ENCODE measurements around the gene ACADVL. TPM values are rescaled to one million over a fixed set of nuclear protein-coding genes. Genes with fewer than 3 reads are reported as not detected.
A peak's percentile ranks its signal among the peaks of the same experiment; 100 is the strongest.

Gene ACADVL
- total RNA-seq, 4 donors from 2014 or later: 677 to 996 (median 722) TPM

DNA sequence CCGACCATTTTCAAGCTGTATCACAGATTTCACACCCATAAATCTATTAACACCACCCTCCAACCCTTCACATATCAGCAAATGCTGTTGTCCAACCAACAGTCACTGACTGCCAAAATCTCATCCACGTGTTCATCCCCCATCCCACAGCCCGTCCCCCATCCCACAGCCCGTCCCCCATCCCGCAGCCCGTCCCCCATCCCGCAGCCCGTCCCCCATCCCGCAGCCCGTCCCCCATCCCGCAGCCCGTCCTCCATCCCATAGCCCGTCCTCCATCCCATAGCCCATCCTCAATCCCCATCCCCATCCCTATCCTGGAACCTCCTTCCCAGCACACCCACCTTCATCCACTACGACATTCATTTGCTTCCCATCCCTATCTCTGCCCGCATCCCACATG is 14.2 kb upstream of the ACADVL start:
- TF ChIP-seq, protein P1, sequence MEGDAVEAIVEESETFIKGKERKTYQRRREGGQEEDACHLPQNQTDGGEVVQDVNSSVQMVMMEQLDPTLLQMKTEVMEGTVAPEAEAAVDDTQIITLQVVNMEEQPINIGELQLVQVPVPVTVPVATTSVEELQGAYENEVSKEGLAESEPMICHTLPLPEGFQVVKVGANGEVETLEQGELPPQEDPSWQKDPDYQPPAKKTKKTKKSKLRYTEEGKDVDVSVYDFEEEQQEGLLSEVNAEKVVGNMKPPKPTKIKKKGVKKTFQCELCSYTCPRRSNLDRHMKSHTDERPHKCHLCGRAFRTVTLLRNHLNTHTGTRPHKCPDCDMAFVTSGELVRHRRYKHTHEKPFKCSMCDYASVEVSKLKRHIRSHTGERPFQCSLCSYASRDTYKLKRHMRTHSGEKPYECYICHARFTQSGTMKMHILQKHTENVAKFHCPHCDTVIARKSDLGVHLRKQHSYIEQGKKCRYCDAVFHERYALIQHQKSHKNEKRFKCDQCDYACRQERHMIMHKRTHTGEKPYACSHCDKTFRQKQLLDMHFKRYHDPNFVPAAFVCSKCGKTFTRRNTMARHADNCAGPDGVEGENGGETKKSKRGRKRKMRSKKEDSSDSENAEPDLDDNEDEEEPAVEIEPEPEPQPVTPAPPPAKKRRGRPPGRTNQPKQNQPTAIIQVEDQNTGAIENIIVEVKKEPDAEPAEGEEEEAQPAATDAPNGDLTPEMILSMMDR (IDR thresholded peaks at IDR 0.05): no peak
- DNase-seq (ENCODE audit: low spot score) (no peak), ATAC-seq (ENCODE audit: low FRiP score) (no peak)

DNA sequence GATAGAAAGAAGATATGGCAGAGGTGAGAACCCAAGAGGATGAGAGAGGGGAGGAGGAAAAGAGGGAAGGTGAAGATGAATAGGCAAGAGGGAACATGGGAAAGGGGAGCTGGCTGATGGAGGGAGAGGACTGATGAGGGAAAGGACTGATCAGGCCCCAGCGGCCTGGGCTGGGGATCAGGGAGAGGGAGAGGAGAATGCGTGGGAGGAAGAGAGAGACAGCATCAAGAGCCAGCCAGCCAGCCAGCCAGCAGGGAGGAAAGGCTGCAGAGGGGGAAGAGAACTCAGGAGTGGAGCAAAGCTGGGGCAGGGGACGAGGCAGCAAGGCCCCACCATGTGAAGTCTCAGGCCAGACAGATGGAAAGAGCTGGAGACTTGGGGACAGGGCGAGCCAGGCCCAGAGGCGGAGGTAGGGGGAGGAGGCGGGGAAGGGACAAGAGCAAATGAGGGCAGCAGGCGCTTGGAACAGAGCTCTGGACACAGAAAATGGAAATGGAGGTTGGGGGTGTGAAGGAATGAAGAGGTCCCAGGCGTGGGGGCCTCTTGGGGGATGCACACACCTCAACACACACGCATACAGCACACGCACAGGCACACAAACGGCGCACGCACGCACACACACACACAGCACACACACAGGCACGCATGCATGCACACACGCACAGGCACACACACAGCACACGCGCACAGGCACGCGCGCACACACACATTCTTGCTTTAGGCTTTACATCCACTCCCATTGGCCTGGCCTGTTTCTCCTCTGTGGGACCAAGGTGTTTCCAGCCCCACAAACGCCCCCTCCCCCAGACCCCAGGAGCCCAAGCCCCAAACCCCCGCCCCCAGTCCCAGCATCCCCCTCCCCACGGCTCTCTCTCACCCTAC is 12.4 kb upstream of the ACADVL start:
- DNase-seq (ENCODE audit: low spot score) (no peak), ATAC-seq (ENCODE audit: low FRiP score) (no peak)
- TF ChIP-seq, protein P1 (IDR thresholded peaks at IDR 0.05): no peak

DNA sequence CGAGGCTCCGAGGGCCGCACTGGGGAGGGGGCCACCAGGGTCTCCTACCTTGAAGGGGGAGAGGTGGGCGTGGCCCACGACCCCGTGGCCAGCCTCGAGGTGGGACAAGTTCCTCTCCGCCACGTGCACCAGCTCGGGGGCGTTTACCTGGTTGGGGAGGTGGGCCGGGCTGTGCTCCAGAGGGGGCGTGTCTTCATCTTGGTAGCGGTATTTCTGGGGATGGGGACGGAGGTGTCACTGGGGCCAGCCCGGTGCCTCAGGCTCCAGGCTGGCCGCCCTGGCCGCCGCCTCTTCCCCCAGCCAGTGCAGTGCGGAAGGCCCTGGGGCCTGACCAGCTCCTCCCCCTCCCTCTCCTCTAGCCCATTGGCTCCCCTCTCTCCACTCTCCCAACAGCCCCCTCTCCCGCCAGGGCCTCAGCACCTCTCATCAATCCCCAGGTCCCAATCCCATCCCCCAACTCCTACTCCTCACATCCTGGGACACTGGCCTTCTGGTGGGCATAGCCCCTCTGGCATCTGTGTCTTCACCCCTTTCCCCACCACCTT is 11.6 kb upstream of the ACADVL start:
- DNase-seq (ENCODE audit: low spot score) (no peak), ATAC-seq (ENCODE audit: low FRiP score) (no peak)
- TF ChIP-seq, protein P1 (IDR thresholded peaks at IDR 0.05): no peak

DNA sequence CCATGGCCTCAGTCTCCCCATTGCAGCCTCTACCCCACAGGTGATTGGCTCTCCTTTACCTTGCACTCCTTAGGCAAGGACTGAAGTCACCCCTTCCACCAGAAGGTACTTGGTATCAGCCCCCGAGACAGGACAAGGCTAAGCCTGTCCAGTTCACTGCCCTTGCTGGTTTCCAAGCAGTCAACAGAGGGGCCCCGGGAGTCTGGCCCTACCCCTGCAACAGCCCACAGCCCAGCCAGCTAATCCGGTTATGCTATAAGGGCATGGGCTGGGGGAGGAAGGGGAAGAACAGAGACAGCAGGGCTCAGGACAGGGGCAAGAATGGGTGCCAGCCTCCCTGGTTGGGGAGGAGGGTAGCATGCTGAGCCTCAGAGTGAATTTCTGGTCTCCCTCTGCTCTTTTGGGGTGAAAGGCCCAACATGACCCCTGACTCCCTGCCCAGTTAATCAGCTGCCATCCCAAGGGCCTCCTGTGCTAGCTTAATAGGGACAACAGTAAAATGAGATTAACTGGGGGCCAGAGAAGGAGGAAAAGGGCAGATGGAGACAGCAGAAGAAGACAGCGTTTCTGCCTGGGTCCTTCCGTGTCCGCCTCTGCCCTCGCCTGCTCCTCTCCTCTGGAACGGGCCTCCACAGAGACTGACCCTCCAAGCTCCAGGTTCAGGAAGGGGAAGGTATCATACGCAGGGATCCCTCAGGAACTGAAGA is 10.8 kb upstream of the ACADVL start:
- DNase-seq (ENCODE audit: low spot score): no peak
- no peak for ATAC-seq (ENCODE audit: low FRiP score)
- TF ChIP-seq, protein P1 (IDR thresholded peaks at IDR 0.05): no peak

DNA sequence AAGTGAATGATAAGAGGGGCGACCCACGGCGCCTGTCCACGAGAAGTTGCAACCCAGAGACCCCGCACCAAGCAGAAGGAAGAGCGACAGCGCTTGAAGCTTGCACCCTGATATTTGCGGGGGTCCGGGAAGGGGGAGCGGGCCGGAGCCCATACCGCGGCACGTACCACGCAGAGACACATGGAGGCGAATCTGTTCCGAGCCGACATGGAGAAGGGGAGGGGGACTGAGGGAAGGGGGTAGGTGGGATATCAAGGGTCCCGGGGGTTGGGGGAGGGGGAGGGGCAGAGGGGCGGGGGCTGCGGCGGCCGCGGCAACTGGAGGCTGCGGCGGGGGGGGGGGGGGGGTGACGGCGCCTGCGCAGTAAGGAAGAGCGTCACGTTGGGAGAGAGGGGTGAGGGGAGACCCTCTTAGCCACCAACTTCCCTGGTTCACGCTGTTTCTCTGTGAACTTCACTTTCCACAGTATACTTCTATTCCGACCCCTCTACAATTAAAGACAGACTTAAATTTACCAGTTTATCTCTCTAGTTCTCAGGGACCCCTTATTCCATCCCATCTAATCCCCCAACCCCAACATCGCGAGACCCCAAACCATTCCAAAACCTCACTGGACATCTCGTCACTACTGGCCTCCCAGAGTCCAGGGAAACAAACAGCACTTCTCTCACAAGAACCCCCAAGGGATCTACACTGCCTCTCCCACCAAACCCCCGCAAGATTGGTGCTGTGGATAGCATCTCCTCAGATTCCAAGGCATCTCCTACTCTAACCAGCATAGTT is 8.1 kb upstream of the ACADVL start:
- ATAC-seq (ENCODE audit: low FRiP score): no peak
- no peak for DNase-seq (ENCODE audit: low spot score)
- TF ChIP-seq, protein P1 (IDR thresholded peaks at IDR 0.05): no peak

DNA sequence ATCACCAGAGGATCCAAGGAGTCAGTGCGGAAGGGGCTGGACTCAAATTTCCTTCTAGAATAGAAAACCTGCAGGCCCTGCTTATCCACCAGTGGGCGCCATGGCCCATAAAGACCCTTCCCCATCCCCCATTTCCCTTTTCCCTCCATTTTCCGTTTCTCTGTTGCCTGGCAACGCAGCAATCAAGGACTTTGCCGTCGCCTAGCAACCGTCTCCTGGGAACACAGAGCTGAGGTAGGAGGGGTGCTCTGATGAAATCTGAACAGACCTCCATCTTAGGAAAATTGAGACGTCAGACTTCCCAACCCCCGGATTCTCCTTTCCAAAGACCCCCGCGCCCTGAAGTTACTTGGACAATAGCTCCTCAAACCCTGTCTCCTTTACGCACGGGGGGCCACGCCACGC is 5.8 kb upstream of the ACADVL start:
- ATAC-seq (ENCODE audit: low FRiP score) (peak; percentile 1), DNase-seq (ENCODE audit: low spot score) (peak; percentile 51)

More for the DNA sequence above, 5.8 kb upstream of the ACADVL start:
- TF ChIP-seq, protein P1 (IDR thresholded peaks at IDR 0.05): no peak
